ENCODE measurements around the gene KIR3DL3.
"Not testable (repeated sequence)": the region's sequence is repeated elsewhere in the genome, so short reads cannot be mapped to it uniquely, and the experiment has no call there.

- TF ChIP-seq CTCF (conservative IDR thresholded peaks at IDR 0.05); ZFX (IDR thresholded peaks at IDR 0.05): not testable (repeated sequence)
Observed at GRCh38 chr19:54769646-54770045, 45.4 kb downstream of the KIR3DL3 start, which contains the start of gene KIR2DL1.

All from C4-2B (cell line).